ENCODE measurements around the gene KIF23. TPM values are rescaled to one million over a fixed set of nuclear protein-coding genes. Genes with fewer than 3 reads are reported as not detected.

Gene KIF23
- total and polyA plus RNA-seq, 2 experiments from 2014 or later, result 52.9 to 103 TPM

GRCh38 chr15:69434238-69434637, 20.1 kb downstream of the KIF23 start (continued):
- TF ChIP-seq, protein P1, sequence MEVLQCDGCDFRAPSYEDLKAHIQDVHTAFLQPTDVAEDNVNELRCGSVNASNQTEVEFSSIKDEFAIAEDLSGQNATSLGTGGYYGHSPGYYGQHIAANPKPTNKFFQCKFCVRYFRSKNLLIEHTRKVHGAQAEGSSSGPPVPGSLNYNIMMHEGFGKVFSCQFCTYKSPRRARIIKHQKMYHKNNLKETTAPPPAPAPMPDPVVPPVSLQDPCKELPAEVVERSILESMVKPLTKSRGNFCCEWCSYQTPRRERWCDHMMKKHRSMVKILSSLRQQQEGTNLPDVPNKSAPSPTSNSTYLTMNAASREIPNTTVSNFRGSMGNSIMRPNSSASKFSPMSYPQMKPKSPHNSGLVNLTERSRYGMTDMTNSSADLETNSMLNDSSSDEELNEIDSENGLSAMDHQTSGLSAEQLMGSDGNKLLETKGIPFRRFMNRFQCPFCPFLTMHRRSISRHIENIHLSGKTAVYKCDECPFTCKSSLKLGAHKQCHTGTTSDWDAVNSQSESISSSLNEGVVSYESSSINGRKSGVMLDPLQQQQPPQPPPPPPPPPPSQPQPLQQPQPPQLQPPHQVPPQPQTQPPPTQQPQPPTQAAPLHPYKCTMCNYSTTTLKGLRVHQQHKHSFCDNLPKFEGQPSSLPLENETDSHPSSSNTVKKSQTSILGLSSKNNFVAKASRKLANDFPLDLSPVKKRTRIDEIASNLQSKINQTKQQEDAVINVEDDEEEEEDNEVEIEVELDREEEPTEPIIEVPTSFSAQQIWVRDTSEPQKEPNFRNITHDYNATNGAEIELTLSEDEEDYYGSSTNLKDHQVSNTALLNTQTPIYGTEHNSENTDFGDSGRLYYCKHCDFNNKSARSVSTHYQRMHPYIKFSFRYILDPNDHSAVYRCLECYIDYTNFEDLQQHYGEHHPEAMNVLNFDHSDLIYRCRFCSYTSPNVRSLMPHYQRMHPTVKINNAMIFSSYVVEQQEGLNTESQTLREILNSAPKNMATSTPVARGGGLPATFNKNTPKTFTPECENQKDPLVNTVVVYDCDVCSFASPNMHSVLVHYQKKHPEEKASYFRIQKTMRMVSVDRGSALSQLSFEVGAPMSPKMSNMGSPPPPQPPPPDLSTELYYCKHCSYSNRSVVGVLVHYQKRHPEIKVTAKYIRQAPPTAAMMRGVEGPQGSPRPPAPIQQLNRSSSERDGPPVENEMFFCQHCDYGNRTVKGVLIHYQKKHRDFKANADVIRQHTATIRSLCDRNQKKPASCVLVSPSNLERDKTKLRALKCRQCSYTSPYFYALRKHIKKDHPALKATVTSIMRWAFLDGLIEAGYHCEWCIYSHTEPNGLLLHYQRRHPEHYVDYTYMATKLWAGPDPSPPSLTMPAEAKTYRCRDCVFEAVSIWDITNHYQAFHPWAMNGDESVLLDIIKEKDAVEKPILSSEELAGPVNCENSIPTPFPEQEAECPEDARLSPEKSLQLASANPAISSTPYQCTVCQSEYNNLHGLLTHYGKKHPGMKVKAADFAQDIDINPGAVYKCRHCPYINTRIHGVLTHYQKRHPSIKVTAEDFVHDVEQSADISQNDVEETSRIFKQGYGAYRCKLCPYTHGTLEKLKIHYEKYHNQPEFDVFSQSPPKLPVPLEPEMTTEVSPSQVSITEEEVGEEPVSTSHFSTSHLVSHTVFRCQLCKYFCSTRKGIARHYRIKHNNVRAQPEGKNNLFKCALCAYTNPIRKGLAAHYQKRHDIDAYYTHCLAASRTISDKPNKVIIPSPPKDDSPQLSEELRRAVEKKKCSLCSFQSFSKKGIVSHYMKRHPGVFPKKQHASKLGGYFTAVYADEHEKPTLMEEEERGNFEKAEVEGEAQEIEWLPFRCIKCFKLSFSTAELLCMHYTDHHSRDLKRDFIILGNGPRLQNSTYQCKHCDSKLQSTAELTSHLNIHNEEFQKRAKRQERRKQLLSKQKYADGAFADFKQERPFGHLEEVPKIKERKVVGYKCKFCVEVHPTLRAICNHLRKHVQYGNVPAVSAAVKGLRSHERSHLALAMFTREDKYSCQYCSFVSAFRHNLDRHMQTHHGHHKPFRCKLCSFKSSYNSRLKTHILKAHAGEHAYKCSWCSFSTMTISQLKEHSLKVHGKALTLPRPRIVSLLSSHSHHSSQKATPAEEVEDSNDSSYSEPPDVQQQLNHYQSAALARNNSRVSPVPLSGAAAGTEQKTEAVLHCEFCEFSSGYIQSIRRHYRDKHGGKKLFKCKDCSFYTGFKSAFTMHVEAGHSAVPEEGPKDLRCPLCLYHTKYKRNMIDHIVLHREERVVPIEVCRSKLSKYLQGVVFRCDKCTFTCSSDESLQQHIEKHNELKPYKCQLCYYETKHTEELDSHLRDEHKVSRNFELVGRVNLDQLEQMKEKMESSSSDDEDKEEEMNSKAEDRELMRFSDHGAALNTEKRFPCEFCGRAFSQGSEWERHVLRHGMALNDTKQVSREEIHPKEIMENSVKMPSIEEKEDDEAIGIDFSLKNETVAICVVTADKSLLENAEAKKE (CRISPR knock-in tag; IDR thresholded peaks at IDR 0.05), result no peak
- TF ChIP-seq CREB1 (CRISPR knock-in tag; IDR thresholded peaks at IDR 0.05; ENCODE audit: low read depth), result no peak
- TF ChIP-seq POLR2AphosphoS5 (IDR thresholded peaks at IDR 0.05; ENCODE audit: low read depth), result no peak
- no peak for TF ChIP-seq ZNF114 (CRISPR knock-in tag; IDR thresholded peaks at IDR 0.05)
- TF ChIP-seq ZNF331 (CRISPR knock-in tag; IDR thresholded peaks at IDR 0.05; ENCODE audit: low read depth), result no peak
- no peak for TF ChIP-seq JUNB (IDR thresholded peaks at IDR 0.05; ENCODE audit: unreplicated experiment)
- TF ChIP-seq STAT1 (IDR thresholded peaks at IDR 0.05; ENCODE audit: unreplicated experiment), result no peak
- TF ChIP-seq NANOG (IDR thresholded peaks at IDR 0.05; ENCODE audit: borderline replicate concordance), result no peak

DNA sequence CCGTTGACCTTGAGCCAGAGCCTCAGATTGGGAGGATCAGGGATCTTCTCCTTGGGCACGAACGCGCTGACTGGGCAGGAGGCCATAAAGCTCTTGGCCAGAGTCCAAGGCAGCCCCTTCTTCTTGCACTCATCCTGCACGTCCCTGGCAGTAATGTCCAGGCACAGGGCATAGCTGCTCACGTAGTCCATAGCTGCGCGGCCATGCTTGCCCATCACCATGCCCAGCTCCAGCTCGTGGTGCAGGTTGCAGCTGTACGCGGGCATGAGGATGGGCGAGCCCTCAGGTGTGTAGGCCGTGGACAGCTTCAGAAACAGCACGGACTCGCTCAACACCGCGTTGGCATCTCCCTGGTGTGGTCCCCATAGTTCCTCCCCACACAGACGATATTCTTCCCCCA, 20.5 kb downstream of the KIF23 start:
- Histone ChIP-seq H3K36me3 (ENCODE audit: insufficient read depth) (peaks cover 53% of the 10 kb centered on the region), H3K4me3 (no peak overlapping the region), H3F3A (replicated peaks; ENCODE audit: low read depth) (no peaks in the 10 kb centered on the region), H3K4me2 (no peak overlapping the region), H2AFZ (no peak overlapping the region), H4K20me1 (replicated peaks; ENCODE audit: insufficient read depth) (peaks cover 11% of the 10 kb centered on the region; the same call in 1 of the 2 replicates), H3K9me2 (ENCODE audit: insufficient read depth) (no peaks in the 10 kb centered on the region), H3K79me2 (replicated peaks; ENCODE audit: insufficient read depth) (peaks cover 10% of the 10 kb centered on the region), H3K4me1 (ENCODE audit: insufficient read depth) (no peaks in the 10 kb centered on the region), H3K27ac (ENCODE audit: low read depth) (no peak overlapping the region), H3K27me3 (ENCODE audit: insufficient read depth) (no peaks in the 10 kb centered on the region)
- Mint-ChIP-seq H3K36me3 (ENCODE audit: low read depth) (peaks cover 80% of the 10 kb centered on the region), H3K4me3 (no peak overlapping the region), H3K27ac (no peak overlapping the region), H3K9me3 (no peaks in the 10 kb centered on the region), H3K27me3 (ENCODE audit: insufficient read depth, low read depth, poor library complexity) (no peaks in the 10 kb centered on the region), H3K4me1 (no peaks in the 10 kb centered on the region)
- no peak for DNase-seq (ENCODE audit: low spot score)
- no peak for TF ChIP-seq JUNB (IDR thresholded peaks at IDR 0.05; ENCODE audit: unreplicated experiment)
- no peak for TF ChIP-seq ETS1 (IDR thresholded peaks at IDR 0.05)
- no peak for ATAC-seq

Data from GM23338 (cell line).